ENCODE measurements around the gene ASF1B.

The ASF1B gene

DNA sequence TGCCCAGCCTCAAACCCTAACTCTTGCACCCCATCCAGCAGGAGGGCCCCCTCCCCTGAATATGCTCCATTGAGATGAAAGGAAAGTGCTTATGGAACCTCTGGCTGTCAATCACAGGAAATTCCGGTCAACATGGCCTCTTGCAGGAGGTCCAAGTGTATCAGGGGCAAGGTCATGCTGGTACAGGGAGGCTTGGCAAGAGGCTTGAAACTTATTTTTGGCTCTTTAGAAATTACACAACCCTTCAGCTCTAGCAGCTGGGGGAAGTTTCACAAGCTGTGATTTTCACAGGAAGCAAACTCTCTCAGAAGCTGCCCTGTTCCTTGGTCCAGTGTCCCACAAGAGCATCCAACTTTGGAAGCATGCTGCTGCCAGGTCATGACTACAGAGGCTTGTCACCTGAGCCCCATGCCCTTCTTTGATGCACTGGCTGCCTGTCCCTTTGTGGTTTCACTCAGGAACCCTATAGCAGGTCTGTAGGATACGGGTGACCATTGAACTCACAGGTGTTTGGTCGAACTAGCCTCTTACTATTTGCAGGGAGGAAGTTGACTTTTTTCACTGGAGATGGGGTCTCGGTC lies 8.4 kb downstream of the ASF1B start:
- Mint-ChIP-seq H3K27ac (no peak overlapping the region), H3K4me1 (no peaks in the 10 kb centered on the region), H3K4me3 (no peak overlapping the region), H3K9me3 (no peaks in the 10 kb centered on the region), H3K36me3 (peaks cover 41% of the 10 kb centered on the region)
- ATAC-seq = no peak
- DNase-seq (ENCODE audit: low spot score in 2 of 2) = no peak

DNA sequence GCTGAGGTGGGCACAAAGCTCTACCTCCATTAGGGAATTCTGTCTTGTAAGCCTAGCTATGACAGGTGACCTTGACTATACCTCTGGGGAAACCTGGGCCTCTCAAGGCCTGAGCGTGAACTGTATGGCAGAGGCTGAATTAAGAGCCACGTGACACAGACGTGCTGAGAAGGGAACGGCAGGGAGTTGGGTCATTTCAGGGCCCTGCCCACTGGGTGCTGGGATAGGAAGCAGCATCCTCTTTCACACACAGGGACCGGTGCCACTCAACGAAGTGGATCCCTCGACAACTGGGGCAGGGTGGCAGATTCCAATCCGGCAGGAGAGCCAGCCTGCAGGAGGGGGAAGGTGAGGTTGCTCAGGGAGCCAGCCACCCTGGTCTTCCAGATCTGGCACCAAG lies 9.2 kb downstream of the ASF1B start:
- ATAC-seq (no peak), DNase-seq (ENCODE audit: low spot score in 2 of 2) (no peak)
- Mint-ChIP-seq H3K4me1 (no peaks in the 10 kb centered on the region), H3K36me3 (peaks cover 47% of the 10 kb centered on the region), H3K27ac (no peak overlapping the region), H3K4me3 (no peak overlapping the region), H3K9me3 (no peaks in the 10 kb centered on the region)

GRCh38 chr19:14122924-14123323 lies 13.5 kb downstream of the ASF1B start:
- H3K4me3 Mint-ChIP-seq = no peak overlapping the region
- peaks cover 50% of the 10 kb centered on the region for H3K36me3 Mint-ChIP-seq
- peaks cover 9% of the 10 kb centered on the region for H3K4me1 Mint-ChIP-seq
- H3K27ac Mint-ChIP-seq = no peak overlapping the region
- DNase-seq (ENCODE audit: low spot score in 2 of 2) (no peak), ATAC-seq (no peak)
- no peaks in the 10 kb centered on the region for H3K9me3 Mint-ChIP-seq

- H3K27ac Mint-ChIP-seq = peak overlapping the region; percentile 90
Observed at GRCh38 chr19:14120497-14120780, 15.9 kb downstream of the ASF1B start.

DNA sequence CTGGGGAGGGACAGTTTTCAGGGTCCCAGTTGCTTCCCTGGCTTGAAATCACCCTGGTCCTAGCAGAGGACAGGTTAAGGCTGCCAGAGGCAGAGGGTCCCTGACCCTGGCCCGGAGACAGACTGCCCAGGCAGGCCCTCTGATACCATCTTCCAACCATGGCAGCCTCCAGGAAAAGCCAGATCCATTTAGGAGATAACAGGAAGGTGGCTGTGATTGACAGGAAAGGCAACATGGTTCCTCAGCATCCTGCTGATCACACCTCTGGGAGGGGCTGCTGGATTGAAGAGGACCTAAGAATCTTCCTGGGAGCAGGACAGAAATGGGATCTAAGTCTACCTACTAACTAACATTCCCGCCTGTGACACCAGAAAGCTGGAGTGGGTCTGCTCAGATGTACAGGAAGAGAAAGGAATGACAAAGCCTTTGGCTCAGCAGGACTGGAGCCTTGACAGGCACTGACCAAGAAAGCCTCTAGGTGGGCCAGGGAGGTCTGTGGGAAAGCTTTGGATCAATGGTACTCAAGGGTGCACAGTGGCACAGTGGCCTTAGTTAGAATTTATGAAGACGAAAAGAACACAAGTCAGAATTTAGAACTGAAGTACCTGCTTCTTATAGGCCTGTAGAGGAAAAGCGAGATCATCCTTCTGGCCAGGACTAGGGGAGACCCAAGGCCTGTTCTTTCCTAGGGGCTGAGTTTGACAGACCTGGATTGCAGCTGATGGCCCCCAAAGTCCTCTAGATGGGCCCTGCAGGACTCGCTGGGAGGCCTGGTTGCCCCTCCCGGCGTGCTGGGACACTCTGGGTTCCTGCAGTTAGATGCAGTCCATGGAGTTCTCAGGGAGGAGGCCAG lies 16.5 kb downstream of the ASF1B start:
- ATAC-seq (no peak), DNase-seq (ENCODE audit: low spot score in 2 of 2) (no peak)
- Mint-ChIP-seq H3K9me3 (no peaks in the 10 kb centered on the region), H3K27ac (peak overlapping the region; percentile 90), H3K36me3 (peaks cover 43% of the 10 kb centered on the region), H3K4me3 (no peak overlapping the region), H3K4me1 (peaks cover 25% of the 10 kb centered on the region)

More at GRCh38 chr19:14120497-14120780, 15.9 kb downstream of the ASF1B start:
- no peak for DNase-seq (ENCODE audit: low spot score in 2 of 2)
- no peak for ATAC-seq
- H3K36me3 Mint-ChIP-seq = peaks cover 47% of the 10 kb centered on the region
- H3K9me3 Mint-ChIP-seq = no peaks in the 10 kb centered on the region
- peaks cover 25% of the 10 kb centered on the region for H3K4me1 Mint-ChIP-seq
- H3K4me3 Mint-ChIP-seq = no peak overlapping the region

GRCh38 chr19:14119146-14119545 lies 17.2 kb downstream of the ASF1B start:
- H3K36me3 Mint-ChIP-seq = peaks cover 36% of the 10 kb centered on the region
- ATAC-seq = no peak
- H3K4me3 Mint-ChIP-seq = peak overlapping the region; percentile 89
- DNase-seq (ENCODE audit: low spot score in 2 of 2) = no peak
- H3K9me3 Mint-ChIP-seq = no peaks in the 10 kb centered on the region
- peak overlapping the region; percentile 90 for H3K27ac Mint-ChIP-seq
- peaks cover 25% of the 10 kb centered on the region for H3K4me1 Mint-ChIP-seq

GRCh38 chr19:14118165-14119051 lies 18.0 kb downstream of the ASF1B start:
- H3K9me3 Mint-ChIP-seq = no peaks in the 10 kb centered on the region
- DNase-seq (ENCODE audit: low spot score in 2 of 2) = peak in 1 of 2 donors; percentile 68
- H3K4me1 Mint-ChIP-seq = peaks cover 32% of the 10 kb centered on the region
- H3K36me3 Mint-ChIP-seq = peaks cover 30% of the 10 kb centered on the region
- H3K27ac Mint-ChIP-seq = peak overlapping the region; percentile 90
- no peak for ATAC-seq
- H3K4me3 Mint-ChIP-seq = peak overlapping the region; percentile 89

DNA sequence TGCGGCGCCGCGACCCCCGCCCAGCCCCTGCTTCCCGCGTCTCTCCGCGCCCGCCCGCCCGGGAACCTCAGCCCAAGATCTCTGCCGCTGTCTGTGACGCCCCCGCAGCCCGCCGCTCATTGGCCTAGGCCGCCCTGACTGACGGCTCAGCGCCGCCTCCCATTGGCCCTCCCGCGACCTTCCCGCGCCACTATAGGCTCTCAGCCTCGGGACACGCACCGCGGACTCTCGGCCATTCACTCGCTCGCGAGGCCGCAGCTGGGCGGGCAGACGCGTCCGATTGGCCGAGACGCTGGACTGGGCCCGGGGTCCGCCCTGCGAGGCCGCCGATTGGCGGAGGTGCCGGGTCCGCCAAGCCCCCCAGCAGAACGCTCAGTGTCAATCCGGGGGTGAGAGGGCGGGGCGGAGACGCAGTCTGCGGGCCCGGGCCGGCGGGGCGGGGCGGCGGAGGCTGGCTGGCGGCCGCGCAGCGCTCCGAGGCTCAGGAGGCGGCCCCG lies 18.7 kb downstream of the ASF1B start, which contains the start of gene PRKACA:
Gene PRKACA (minus strand): TSS at position 95 of the 497 bp plus-strand sequence. CDS start 215 bp downstream, outside the sequence.
- H3K4me3 Mint-ChIP-seq = peak within 1 kb of the TSS; percentile 89
- DNase-seq (ENCODE audit: low spot score in 2 of 2) (peak; percentile 95 to 99), ATAC-seq (peak; percentile 95)
- H3K27ac Mint-ChIP-seq = peak within 1 kb of the TSS; percentile 90
- peaks cover 23% of the 10 kb centered on the region for H3K36me3 Mint-ChIP-seq
- peaks cover 32% of the 10 kb centered on the region for H3K4me1 Mint-ChIP-seq
- no peaks in the 10 kb centered on the region for H3K9me3 Mint-ChIP-seq

DNA sequence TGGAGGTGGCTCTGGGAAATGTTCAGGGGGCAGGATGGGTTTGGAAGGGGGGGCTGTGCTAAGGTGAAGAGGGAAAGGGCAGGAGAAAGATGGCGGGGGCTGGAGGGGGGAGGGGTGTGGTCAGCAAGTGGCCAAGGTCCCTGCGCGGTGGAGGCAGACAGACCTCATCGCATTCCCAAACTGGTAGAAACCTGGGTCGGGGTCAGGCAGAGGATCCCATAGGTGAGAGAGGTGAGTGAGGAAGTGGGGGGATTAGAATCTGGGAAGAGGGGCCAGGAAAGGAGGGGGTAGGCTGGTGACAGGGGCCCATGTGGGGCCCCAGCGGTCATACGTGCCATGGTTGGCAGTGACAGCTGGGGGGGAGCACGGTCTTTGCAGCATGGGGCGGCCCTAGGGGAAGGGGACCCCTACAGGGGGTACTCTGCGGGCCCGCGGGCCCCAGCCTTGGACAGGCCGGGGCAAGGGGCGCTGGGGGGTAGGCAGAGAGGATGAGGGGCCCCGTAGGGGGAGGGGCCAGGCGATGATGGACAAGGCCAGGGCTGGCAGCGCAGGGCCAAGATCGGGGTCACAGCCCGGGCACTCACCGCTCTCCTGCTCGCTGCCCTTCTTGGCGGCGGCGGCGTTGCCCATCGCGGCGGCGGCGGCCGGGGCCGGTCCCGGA lies 19.3 kb downstream of the ASF1B start:
- Mint-ChIP-seq H3K4me1 (peaks cover 32% of the 10 kb centered on the region), H3K4me3 (peak overlapping the region; percentile 89), H3K27ac (peak overlapping the region; percentile 84), H3K9me3 (no peaks in the 10 kb centered on the region), H3K36me3 (peaks cover 17% of the 10 kb centered on the region)
- DNase-seq (ENCODE audit: low spot score in 2 of 2) = peak in 1 of 2 donors; percentile 66
- ATAC-seq = peak; percentile 2

DNA sequence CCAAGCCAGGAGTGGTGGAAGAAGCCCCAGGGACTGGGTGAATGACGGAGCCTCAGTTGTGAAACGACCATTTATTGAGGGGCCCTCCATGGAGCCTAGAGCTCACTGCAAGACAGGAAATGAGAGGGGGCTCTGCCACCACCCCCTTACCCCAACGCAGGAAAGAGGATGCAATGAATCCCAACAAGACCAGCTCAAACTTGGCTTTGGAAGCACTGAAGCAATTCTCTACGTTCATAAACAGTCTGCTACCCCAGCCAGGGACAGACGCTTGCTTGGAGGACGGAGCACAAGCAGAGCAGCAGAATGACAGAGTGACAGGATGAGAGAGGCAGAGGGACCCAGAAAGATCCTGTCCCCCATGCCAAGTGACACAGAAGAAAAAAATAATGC lies 19.9 kb downstream of the ASF1B start:
- DNase-seq (ENCODE audit: low spot score in 2 of 2) = no peak
- Mint-ChIP-seq H3K36me3 (peaks cover 17% of the 10 kb centered on the region), H3K4me1 (peaks cover 32% of the 10 kb centered on the region), H3K27ac (peak overlapping the region; percentile 84), H3K9me3 (no peaks in the 10 kb centered on the region), H3K4me3 (peak overlapping the region; percentile 89)
- no peak for ATAC-seq

- ATAC-seq (no peak), DNase-seq (ENCODE audit: low spot score in 2 of 2) (no peak)
- Mint-ChIP-seq H3K27ac (no peak overlapping the region), H3K36me3 (peaks cover 17% of the 10 kb centered on the region), H3K4me1 (peaks cover 32% of the 10 kb centered on the region), H3K4me3 (peak overlapping the region; percentile 89), H3K9me3 (no peaks in the 10 kb centered on the region)
Observed at GRCh38 chr19:14115756-14116155, 20.6 kb downstream of the ASF1B start.

- ATAC-seq (no peak), DNase-seq (ENCODE audit: low spot score in 2 of 2) (peak in 1 of 2 donors; percentile 74)
- Mint-ChIP-seq H3K27ac (no peak overlapping the region), H3K9me3 (no peaks in the 10 kb centered on the region), H3K36me3 (peaks cover 8% of the 10 kb centered on the region), H3K4me3 (no peak overlapping the region), H3K4me1 (peaks cover 32% of the 10 kb centered on the region)
Observed at GRCh38 chr19:14114854-14115253, 21.5 kb downstream of the ASF1B start.

DNA sequence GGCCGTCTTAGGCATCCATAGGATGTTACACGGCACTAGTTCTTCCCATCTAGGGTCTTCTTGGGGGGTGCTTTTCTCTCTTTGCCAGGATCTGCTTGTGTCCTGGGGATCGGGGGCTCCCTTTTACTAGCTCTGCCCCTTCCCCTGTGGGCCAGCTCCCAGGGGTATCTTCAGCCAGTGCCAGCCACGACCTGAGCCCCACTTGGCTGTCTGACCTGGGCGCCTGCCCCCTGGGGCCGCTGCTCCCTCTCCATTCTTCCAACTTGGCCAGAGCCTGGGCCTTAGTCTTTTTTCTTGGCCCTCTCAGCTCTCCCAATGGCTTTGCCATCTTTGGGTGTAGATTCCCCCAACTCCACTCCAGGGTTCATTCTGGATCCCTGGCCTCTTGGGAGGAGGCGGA lies 21.9 kb downstream of the ASF1B start:
- ATAC-seq (no peak), DNase-seq (ENCODE audit: low spot score in 2 of 2) (no peak)
- Mint-ChIP-seq H3K36me3 (peaks cover 6% of the 10 kb centered on the region), H3K9me3 (no peaks in the 10 kb centered on the region), H3K4me1 (peaks cover 32% of the 10 kb centered on the region), H3K27ac (no peak overlapping the region), H3K4me3 (no peak overlapping the region)

DNA sequence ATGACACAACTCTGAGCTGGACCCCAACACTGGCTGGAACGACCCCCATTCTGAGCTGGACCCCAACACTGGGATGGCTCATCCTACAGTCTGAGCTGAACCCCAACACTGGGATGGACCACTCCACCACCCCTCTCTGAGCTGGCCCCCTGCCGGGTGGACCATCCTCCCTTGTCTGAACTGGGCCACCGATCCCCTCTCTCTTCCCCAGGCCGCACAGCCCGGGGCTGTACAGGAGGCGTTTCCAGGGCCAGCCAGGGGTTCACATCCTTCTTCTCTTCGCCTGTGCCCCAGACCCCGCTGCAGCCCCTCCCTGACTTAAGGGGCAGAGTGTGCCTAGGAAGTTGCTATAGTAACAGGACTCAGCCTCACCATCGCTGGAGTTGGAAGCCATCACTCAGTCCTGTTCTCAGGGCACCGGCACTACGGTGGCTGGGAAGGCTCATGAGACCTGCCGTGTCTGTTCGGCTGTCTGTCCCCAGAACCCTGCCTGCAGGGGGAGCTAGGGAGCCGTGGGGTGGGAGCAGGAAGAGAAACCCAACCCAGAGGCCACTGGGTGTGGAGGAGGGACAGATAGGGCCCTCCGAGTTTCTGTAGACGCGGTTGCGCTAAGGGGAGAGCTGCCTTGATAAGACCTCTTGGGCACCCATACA lies 22.5 kb downstream of the ASF1B start:
- H3K36me3 Mint-ChIP-seq = peaks cover 6% of the 10 kb centered on the region
- H3K27ac Mint-ChIP-seq = no peak overlapping the region
- no peaks in the 10 kb centered on the region for H3K9me3 Mint-ChIP-seq
- peak in 1 of 2 donors; percentile 29 for DNase-seq (ENCODE audit: low spot score in 2 of 2)
- H3K4me3 Mint-ChIP-seq = no peak overlapping the region
- peaks cover 31% of the 10 kb centered on the region for H3K4me1 Mint-ChIP-seq
- no peak for ATAC-seq

All from stimulated activated effector memory CD8-positive, alpha-beta T cell treated with anti-CD3 and anti-CD28 coated beads, Interleukin-12 subunit alpha, Interleukin-12 subunit beta, amount 100 ng/mL, for 72 hours (primary cell).